ENCODE data around the gene ARHGAP22.

- no peak for TF ChIP-seq CTCF (IDR thresholded peaks at IDR 0.05)
- TF ChIP-seq POLR2A (IDR thresholded peaks at IDR 0.05) = no peak
Observed at GRCh38 chr10:48473704-48474103, 131.2 kb downstream of the ARHGAP22 start.
